Measurements from ENCODE around the gene ULK2.

DNA sequence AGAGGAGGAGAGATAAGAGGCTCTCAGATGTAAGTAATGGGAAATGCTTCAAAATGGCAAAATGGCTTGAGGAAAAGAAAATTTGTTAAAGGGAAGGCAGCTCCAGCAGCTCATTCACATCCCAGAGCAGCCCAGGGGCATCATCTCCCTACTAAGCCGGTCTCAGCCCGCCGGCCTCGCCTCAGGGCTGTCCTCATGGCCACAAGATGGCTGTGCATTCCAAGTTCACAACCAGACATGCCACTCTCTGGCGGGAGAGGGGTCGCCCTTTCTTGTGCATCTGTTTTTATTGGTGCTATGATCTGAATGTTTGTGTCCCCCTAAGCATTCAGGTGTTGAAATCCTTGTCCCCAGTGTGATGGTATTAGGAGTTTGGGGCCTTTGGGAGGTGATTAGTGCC is 137.8 kb downstream of the ULK2 start:
- no peak for TF ChIP-seq POLR2AphosphoS5 (IDR thresholded peaks at IDR 0.05; ENCODE audit: low read depth, low read length)
- no peak for TF ChIP-seq FOXP2 (optimal IDR thresholded peaks at IDR 0.05; ENCODE audit: borderline replicate concordance, extremely low read depth, extremely low read length, insufficient read depth)

Measured in PFSK-1 (cell line).